GM18517 (cell line): Measurements from ENCODE around the gene PALLD.
A peak's percentile ranks its signal among the peaks of the same experiment; 100 is the strongest.

Experiments used
- ATAC-seq: cut with Tn5 transposase; IDR thresholded peaks from one replicate; pipeline ENCODE4 v1.9.1; 2021; ENCODE audit warnings: mild to moderate bottlenecking, moderate library complexity; ENCODE audit not compliant: unreplicated experiment

Gene PALLD

GRCh38 chr4:168585168-168586091 is 88.6 kb downstream of the PALLD start:
- peak; percentile 71 for ATAC-seq

DNA sequence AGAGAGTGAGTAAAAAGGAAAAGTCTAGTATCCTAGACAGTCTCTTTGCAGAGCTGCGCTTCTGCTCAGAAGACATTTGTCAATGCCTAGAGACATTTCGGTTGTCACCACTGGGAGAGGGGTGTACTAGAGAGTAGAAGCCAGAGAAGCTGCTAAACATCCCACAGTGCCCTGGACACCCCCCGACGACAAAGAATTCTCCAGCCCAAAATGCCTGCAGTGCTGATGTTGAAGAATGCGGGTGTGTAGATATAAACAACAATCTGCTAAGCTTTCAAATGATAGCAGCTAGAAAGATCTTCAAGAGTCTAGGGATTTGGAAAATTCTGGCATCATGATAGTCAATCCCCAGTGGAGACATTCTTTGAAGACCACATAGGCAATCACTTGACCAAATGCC is 90.1 kb downstream of the PALLD start:
- ATAC-seq: no peak

GRCh38 chr4:168587411-168588125 is 90.7 kb downstream of the PALLD start:
- ATAC-seq: no peak

DNA sequence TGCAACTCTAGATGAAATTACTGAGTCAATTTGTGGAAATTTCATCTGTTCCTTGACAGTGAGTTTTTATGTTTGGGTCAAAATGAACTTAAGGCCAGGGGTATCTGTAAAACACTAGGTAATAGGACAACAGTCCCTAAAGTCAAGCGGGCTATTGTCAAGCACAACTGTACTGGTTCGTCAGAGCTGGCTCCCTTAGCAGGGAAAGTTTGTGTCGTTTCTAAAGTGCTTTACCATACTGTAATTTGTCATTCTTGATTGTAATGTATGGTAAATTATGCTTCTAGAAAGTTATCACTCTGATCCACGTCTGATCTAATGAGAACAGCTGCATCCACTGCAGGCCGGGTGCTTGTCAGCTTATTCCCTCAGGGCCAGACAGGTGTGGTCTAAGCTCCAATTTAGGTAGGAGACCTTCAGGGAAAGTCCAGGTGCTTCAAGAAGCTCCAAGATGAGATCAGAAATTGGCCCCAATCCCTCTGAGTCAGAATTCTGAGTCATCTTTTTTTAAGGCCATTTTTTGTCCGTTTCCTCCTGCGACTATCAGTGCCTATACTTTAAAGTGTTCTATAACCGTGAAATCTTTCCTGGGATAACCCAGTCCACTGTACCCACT is 92.2 kb downstream of the PALLD start:
- ATAC-seq: no peak

DNA sequence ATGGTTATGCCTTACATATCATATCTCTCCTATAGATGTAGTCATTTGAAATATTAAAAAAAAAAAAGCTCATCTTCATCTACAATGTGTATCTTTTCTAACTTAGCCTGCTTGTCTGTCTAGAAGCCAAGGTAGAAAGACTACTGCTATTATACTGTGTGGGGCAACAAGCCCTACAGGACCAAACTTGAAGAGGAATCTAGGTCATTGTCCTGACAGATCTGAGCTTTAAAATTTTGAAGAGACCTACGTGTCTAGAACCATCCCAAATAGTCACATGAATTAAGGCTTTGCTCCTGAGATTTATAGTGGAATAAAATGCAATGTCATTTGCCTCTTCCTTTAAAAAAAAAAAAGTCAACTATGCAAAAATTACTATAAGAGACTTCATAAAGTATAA is 95.8 kb downstream of the PALLD start:
- no peak for ATAC-seq

- no peak for ATAC-seq
Observed at GRCh38 chr4:168593399-168593798, 96.5 kb downstream of the PALLD start.

GRCh38 chr4:168594121-168594520 is 97.3 kb downstream of the PALLD start:
- ATAC-seq: no peak

GRCh38 chr4:168598191-168598590 is 101.3 kb downstream of the PALLD start:
- no peak for ATAC-seq

- ATAC-seq: no peak
Observed at GRCh38 chr4:168600796-168601583, 104.1 kb downstream of the PALLD start.

GRCh38 chr4:168601899-168602298 is 105.0 kb downstream of the PALLD start:
- ATAC-seq: no peak

- no peak for ATAC-seq
Observed at GRCh38 chr4:168604496-168605373, 107.9 kb downstream of the PALLD start.

- ATAC-seq: no peak
Observed at GRCh38 chr4:168605411-168605810, 108.6 kb downstream of the PALLD start.

DNA sequence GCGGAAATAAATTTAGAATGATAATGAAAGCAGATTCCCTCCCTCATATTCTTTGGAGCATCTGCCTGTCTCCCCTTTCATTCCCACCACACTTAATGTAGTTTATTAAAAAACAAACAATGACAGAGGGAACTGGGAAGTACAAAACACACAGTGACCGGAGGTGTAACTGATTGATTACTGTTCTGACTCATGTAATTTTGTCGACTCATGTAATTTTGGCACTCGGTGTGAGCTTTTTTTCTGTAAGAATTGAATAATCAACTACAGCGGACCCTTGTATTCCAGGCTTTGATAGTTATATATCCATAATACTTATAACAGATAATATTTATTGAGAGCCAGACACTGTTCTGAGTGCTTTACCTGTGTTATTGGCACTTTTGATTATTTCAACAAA is 110.4 kb downstream of the PALLD start:
- ATAC-seq: no peak

GRCh38 chr4:168608771-168609170 is 111.9 kb downstream of the PALLD start:
- no peak for ATAC-seq

DNA sequence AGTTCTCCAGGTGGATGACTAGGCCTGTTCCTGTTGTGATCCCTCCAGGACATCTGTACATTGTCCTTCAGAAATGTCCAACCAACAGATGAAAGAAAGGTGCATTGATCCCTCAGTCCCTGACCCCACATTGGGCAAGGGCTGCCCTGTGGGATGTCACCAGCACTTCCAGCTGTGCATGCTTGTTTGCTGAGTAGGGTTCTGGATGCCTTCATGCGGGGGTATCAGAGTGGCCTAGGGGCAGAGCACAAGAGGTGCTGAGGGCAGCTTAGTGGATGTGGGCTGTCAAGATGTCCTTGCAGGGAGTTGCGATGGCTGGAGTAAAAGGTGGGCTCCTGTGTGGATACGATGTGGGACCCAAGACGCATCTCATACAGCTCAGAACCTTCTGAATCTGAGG is 112.5 kb downstream of the PALLD start:
- no peak for ATAC-seq

DNA sequence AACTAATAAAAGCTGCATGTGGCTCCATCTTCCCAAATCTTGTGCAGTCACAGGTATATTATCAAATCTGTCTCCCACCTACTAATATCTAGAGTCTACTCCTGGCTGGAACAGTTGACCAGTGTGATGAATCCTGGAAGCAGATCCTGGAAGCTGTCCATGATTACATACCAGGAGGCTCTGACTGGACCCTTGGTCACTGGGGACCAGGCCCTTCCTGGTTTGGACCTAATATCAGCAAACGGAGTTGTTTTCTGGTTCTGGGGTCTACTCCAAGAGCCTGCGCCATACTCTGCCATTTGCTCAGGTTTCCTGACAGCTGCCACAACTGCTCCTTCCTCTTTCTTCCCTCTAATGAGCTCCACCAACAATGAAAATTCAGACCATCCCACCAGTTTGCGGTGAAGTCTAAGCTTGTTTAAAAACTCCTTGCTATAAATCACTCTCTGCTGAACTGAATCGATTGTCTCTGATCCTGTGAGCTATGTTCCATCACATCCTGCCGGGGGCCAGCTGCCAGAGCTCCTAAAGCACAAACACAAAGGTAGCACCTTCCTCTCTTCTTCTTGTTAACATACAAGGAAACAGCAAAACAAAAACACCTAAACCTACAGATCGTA is 114.2 kb downstream of the PALLD start:
- ATAC-seq: no peak

- ATAC-seq: no peak
Observed at GRCh38 chr4:168612450-168613135, 115.7 kb downstream of the PALLD start.

GRCh38 chr4:168613869-168614268 is 117.0 kb downstream of the PALLD start:
- no peak for ATAC-seq
